ENCODE data around the gene PRSS22.

- TF ChIP-seq, protein P1, sequence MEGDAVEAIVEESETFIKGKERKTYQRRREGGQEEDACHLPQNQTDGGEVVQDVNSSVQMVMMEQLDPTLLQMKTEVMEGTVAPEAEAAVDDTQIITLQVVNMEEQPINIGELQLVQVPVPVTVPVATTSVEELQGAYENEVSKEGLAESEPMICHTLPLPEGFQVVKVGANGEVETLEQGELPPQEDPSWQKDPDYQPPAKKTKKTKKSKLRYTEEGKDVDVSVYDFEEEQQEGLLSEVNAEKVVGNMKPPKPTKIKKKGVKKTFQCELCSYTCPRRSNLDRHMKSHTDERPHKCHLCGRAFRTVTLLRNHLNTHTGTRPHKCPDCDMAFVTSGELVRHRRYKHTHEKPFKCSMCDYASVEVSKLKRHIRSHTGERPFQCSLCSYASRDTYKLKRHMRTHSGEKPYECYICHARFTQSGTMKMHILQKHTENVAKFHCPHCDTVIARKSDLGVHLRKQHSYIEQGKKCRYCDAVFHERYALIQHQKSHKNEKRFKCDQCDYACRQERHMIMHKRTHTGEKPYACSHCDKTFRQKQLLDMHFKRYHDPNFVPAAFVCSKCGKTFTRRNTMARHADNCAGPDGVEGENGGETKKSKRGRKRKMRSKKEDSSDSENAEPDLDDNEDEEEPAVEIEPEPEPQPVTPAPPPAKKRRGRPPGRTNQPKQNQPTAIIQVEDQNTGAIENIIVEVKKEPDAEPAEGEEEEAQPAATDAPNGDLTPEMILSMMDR (IDR thresholded peaks at IDR 0.05): no peak
- no peak for TF ChIP-seq POLR2A (IDR thresholded peaks at IDR 0.05)
Measured at GRCh38 chr16:2828521-2828840, 29.5 kb downstream of the PRSS22 start.
